Right atrium auricular region (tissue), 2 donors: ENCODE results near the gene FGF9. TPM values are rescaled to one million over a fixed set of nuclear protein-coding genes. Genes with fewer than 3 reads are reported as not detected.

ENCODE experiments used
- DNase-seq: peaks from one replicate; pipeline ENCODE4 v3.0.0-alpha.2; 2019; ENCODE audit warnings: low spot score
- H3K27ac ChIP-seq, 2 donors: fragments of 200-600 bp; sonication (generic); 1 replicate in 1 of 2; 2 replicates in 1 of 2; pipeline ENCODE4 v1.5.1; 2016 to 2019
- H3K27me3 ChIP-seq, 2 donors: fragments of 200-600 bp; sonication (generic); one replicate each; pipeline versions ENCODE4 v1.5.1 to v1.6.0; 2017 to 2019
- H3K36me3 ChIP-seq: fragments of 200-600 bp; sonication (generic); one replicate; pipeline ENCODE4 v1.5.1; 2016
- H3K4me1 ChIP-seq, 2 donors: fragments of 200-600 bp; sonication (generic); one replicate each; pipeline versions ENCODE4 v1.5.1 to v1.6.0; 2017 to 2019
- H3K4me3 ChIP-seq, 2 donors: fragments of 200-600 bp; sonication (generic); 1 replicate in 1 of 2; 2 replicates in 1 of 2; pipeline ENCODE4 v1.5.1; 2017 to 2019; ENCODE audit warnings: mild to moderate bottlenecking in 1 of 2, moderate library complexity in 1 of 2
- H3K9me3 ChIP-seq, 2 donors: fragments of 200-600 bp; sonication (generic); one replicate each; pipeline ENCODE4 v1.5.1; 2019
- total RNA-seq, 2 donors: library from RNA; depleted of rRNA; stranded (reverse); fragments of >200 nt; gene quantifications; one replicate each; pipeline ENCODE4 v1.1.0, GENCODE V29; 2016
- TF ChIP-seq, protein P1 (sequence below), 2 donors: fragments of 200-600 bp; sonication (generic); IDR thresholded peaks; one replicate each; pipeline ENCODE4 v1.5.1; 2019; ENCODE audit warnings: antibody characterized with exemption in 2 of 2

FGF9 gene
- total RNA-seq, 2 donors from 2014 or later = 3.2 to 5.9 TPM

DNA sequence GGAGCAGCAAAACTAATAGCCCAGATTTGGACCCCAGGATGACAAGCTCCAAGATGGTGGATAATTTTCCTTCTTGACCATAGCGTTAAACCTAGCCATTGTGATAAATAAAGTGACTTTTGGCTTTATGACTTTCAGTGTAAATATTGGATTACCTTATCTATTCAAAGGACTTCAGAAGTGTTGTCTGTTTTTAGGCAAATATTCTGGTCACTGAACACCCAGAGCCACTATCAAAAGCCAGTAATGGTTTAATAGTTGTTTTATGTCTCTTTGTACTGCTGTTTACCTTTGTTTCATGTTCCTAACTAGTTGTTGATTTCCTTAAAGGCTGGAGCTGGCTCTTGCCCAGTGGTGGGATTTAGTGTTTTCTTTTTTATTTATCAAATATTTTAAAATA is 81.6 kb downstream of the FGF9 start:
- H3K27me3 ChIP-seq = no peaks in the 10 kb centered on the region
- DNase-seq = no peak
- H3K9me3 ChIP-seq = no peaks in the 10 kb centered on the region
- H3K4me3 ChIP-seq = no peak overlapping the region
- no peaks in the 10 kb centered on the region for H3K36me3 ChIP-seq
- TF ChIP-seq, protein P1, sequence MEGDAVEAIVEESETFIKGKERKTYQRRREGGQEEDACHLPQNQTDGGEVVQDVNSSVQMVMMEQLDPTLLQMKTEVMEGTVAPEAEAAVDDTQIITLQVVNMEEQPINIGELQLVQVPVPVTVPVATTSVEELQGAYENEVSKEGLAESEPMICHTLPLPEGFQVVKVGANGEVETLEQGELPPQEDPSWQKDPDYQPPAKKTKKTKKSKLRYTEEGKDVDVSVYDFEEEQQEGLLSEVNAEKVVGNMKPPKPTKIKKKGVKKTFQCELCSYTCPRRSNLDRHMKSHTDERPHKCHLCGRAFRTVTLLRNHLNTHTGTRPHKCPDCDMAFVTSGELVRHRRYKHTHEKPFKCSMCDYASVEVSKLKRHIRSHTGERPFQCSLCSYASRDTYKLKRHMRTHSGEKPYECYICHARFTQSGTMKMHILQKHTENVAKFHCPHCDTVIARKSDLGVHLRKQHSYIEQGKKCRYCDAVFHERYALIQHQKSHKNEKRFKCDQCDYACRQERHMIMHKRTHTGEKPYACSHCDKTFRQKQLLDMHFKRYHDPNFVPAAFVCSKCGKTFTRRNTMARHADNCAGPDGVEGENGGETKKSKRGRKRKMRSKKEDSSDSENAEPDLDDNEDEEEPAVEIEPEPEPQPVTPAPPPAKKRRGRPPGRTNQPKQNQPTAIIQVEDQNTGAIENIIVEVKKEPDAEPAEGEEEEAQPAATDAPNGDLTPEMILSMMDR (IDR thresholded peaks at IDR 0.05) = no peak
- no peaks in the 10 kb centered on the region for H3K4me1 ChIP-seq
- H3K27ac ChIP-seq = no peak overlapping the region

DNA sequence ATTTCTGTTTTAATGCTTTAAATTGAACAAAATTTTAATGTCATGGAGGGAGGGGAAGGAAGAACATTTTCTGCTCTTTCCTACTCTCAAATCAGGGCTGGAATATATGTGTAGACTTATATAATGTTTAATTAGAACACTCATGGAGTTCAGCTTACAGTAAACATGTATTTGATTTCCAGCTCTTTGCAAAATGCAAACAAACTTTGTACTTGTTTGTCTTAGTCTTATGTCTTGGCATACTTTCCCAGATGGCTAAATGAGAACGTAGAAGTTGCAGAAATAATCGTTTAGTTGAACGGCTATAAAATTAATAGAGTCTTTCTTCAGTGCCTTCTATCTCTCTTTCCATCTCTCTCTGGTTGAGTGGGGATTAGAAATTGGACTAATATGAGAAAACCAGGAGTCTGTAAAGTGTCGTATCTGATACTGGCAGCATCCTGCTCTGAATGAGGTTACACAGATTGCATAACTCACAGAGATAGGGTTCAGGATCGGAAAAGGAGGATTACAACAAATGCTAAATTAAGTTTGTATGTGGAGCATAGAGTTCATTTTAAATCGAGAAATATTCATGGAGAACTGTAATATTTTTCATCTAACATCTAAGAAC is 82.3 kb downstream of the FGF9 start:
- H3K27me3 ChIP-seq = no peaks in the 10 kb centered on the region

More for the DNA sequence above, 82.3 kb downstream of the FGF9 start:
- H3K9me3 ChIP-seq = no peaks in the 10 kb centered on the region
- TF ChIP-seq, protein P1 (IDR thresholded peaks at IDR 0.05) = no peak
- no peaks in the 10 kb centered on the region for H3K4me1 ChIP-seq
- H3K4me3 ChIP-seq = no peak overlapping the region
- H3K27ac ChIP-seq = no peak overlapping the region
- no peak for DNase-seq
- H3K36me3 ChIP-seq = no peaks in the 10 kb centered on the region

Other genes with a start within 250 kb of the FGF9 start
- 10 to 100 TPM; 19.7 to 26.5 TPM for gene ZDHHC20, start 211.8 kb upstream of the FGF9 start, total RNA-seq
- gene MICU2, start 66.9 kb upstream of the FGF9 start, total RNA-seq = 10 to 100 TPM; 53.7 to 73.6 TPM